OCI-M1 (cell line): Measurements from ENCODE around the gene TTLL5.

Experiments used
- DNase-seq: peaks from one replicate; lab custom pipeline; 2025; lab: John Stamatoyannopoulos, UW

TTLL5 gene

DNA sequence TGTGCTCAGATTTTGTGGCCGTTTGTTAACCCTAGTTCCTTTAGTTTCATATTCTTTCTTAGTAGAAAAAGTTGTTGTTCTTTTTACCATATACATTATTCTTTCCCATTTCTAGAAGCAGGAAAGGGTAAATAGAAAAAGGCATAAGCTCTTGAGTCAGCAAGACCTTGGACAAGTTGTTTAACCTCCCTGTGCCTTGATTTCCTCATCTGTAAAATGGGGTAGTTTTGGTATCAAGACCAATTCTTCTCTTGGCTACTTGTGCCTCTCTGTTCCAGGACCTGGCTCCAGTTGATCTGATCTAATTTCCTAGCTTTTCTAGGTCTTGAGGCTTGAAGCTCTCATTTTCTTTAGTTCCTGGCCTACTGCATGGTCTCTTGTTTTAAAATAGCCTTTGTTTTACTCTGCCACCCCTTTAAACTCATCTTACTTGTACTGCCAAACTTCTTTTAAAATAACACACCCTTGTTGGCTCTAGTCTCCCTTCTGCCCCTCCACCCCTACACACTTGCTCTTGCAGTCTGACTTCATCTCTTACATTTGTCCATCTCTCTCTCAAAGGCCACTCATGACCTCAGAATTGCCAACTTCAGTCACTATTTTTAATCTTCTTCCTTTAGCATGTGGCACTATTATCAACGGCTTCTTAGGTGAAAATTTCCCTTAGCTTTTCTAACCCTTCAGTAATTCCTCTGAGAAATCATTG, 143.7 kb downstream of the TTLL5 start:
- no peak for DNase-seq

DNA sequence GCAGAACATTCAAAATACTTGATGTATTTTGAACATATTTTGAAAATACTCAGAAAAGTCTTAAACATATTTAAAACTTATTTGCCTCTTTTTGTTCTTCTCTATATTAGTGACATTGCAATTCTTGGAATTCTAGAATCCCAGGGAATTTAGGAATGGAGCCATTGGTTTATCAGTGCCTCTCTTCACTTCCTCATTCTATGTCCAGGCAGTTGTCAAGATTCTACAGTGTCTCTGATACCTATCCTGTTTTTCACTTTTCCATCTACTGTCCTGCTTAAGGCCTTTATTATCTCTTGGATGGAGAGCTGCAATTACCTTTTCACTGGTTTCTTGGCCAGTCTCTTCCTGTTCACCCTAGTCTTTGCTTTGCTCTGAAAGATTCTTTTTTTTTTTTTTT, 144.6 kb downstream of the TTLL5 start:
- no peak for DNase-seq

DNA sequence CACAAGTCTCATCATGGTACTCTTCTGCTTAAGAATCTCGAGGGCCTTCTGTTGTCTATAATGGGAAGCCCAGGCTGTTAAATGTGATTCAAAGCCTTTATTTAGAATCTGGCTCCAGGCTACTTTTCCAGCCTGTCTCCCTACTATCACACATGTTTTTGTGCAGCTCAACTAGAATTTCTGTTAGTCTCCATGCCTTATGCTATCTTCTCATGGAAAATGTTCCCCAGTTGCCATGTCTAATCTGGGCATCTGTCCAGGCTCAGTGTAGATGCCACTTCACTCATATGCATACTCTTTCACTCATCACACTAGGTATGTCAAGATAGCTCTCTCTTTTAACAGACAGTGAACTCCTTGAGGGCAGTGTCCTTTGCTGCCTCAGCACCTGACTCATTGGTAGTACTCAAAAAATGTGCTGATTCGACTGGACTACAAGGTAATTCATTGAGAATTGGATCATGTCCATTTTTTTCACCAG, 145.3 kb downstream of the TTLL5 start:
- no peak for DNase-seq

DNA sequence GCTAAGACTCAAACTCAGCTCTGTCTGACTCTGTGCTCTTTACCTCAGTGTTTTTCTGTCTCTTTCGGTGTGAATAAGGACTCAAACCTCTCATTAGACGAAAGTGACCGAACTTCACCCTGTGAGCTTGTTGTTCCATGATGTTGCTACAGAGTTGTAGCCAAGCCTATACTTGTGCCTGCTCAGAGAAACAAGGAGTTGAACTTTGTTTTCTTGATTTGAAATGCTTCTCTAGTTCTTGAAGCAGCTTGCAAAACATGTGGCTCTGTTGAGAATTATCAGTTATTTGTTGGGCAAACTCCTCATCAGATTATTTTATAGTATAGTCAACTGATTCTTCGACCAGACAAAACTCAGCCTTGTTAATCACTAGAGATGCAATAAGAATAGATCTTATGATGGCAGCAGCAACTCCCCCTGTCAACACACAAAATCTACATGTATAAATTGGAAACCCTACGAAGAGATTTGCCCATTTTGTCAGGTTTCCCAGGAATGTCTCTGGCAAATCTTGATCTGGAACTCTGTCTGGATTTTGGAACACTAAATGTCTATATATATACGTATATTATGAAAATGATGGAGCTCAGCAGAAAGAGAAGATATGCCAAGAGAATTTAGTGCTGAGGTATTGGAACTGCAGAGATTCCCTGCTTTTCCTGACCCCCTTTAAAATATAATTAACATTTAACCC, 146.8 kb downstream of the TTLL5 start:
- DNase-seq: no peak

DNA sequence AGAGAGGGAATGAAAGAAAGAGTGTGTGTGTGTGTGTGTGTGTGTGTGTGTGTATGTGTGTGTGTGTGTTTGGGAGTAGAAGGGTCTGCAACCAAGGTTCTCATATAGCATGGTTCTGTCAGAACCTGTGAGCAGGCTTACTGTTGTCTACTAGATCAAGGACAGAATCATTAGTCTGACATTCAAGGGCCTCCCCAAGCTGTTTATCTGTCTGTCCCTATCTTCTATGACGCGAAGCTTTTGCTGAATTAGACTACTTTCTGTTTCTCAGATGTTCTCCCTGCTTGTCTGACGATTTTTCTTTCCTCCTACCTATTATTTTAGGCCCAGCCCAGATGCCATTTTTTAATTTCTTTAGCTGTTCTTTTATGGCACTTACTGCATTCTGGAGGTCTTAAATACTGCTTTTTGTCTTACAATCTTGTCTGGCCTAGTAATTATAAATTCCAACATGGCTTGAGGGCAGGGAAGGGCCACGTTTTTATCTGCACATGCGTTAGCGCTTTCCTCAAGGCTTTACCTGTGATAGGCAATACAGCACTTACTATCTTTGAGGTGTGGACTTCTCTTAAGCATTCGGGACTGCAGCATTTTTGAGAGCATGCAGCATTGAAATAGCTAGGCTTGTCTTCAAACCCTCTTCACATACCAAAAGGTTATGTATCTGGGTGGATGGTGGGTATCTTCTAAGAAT, 150.2 kb downstream of the TTLL5 start:
- DNase-seq: peak; percentile 66

DNA sequence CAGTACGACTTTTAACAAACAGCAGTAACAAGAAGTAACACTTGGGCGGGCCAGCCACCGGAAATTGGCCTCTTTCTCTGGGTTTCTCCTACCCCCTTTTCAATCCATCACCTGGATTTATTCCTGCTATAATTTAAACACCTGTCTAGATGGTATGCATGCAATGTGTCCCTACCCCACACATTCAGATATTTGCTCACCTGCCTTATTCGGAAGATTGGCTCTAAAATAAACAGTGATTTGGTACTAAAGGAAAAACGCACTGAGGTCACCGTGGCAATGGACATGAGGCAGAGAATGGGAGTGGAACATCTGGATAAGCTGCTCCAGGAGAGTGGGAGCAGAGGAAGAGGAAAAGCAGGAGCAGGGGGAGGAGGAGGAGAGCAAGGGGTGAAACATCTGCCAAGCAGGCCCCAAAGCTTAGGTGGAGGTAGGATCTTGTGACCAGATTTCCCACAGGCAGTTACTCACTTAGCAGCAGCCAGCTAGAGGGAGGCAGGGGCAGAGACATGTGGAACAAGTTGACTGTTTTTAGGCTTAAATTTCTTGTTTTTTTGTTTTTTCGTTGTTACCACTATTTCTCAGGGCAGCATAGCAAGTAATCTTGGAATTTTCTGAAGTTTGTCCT, 150.9 kb downstream of the TTLL5 start:
- DNase-seq: no peak

DNA sequence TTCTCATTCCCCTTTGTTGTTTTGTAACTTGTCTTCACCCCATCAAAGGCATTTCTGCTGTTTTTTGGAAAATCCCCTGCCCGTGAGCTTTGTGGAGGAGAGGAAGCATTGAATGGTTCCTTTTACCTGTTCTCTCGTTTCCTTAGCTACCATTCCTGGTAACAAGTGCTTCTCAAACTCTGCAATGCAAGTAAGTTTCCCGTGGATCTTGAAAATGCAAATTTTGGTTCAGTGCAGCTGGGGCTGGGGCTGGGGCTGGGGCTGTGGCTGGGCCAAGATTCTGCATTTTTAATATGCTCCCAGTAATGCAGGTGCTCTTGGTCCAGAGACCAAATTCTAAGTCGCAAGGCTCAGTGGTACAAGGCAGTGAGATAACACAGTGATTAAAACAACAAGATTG, 151.6 kb downstream of the TTLL5 start:
- no peak for DNase-seq

DNA sequence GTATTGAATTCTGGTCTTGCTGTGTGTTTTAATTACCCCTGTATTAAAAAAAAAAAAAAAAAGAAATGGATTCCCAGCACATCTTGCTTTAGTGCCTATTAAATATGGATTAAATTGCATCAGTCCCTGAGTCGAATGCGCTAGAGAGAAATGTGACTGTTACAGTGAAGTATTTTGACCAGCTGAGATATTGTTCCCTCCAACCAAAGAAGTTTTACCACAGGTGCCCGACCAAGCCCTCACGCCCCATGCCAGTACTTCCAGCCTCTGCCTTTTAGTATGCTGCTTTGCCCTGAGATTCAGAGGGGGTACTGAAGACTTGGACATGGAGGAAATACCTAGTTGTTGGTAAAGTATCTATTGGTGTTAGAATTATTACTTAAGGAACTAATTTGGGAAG, 159.7 kb downstream of the TTLL5 start:
- DNase-seq: no peak

DNA sequence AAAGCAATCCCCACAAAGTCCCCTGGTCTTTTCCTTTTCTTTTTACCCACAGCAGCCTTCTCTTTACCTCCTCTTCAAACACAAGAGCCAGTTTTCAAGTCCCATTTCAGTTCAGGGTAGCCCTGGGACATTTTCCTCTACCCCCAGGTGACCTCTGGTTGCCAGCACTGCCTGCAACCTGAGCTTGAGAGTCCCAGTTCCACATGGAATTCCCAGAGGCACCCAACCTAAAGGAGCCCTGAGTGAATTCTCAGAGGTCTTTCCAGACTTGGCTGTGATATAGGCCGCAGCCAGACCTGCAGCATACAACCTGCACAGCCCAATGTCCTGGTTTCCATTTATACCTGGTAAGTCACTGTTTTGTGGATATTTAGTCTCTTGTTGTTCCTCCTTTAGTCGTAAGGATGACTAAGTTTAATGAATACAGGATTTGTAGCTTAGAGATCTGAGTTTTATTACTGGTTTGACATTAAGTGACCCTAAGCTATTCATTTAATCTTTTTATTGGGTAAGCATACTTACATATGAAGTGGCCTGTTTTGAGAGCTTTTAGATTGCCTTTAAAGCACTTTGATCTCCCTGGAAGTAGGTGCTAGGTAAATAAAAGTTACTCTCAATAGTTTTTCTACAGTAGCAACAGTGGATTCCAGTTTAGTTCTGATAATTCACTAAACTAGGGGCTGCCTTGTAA, 160.9 kb downstream of the TTLL5 start:
- no peak for DNase-seq

DNA sequence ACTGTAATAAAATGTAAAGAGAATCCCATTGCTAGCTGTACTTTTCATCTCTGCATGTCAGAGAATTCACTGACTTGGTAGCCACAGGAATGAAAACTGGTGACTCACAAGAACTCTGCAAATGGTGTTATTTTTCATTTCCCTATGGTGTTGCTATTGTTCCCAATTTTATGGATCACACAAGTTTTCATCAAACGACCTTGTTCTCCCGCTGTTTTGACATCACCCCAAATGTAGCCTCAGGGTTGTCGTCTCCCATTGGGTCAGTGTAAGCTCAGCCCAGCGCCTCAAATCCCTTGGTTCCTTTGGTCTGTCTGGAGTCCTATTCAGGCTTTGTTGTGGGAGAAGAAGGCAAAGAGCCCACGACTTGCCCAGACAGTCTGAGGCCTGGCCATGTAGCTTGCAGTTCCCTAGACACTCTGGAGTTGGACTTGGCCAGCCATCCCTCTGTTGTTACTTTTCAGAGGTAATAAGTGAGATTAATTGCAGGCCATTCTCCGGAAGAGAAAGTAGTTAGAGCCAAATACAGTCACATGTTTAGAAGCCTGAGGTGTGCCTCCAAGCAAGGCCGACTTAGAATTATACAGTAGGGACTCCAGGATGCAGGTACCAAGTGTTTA, 161.6 kb downstream of the TTLL5 start:
- no peak for DNase-seq

DNA sequence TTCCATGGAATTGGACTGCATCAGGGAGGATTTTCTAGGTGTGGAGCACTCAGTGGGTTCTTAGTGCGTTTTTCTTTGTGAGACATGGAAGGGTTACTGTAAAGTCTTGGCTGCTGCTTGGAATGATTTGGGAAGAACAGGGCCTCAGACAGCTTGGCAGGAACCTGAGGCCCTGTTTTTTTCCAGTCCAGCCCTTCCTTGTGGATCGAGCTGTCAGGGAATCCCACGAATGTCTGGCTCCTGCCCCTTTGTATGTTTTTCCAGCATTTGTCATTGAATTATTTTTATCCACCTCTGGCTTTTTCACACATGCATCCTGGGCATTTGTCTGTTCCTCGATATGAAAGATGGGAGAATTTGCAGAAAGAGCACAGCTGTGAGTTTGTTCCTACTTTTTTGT, 162.3 kb downstream of the TTLL5 start:
- no peak for DNase-seq

DNA sequence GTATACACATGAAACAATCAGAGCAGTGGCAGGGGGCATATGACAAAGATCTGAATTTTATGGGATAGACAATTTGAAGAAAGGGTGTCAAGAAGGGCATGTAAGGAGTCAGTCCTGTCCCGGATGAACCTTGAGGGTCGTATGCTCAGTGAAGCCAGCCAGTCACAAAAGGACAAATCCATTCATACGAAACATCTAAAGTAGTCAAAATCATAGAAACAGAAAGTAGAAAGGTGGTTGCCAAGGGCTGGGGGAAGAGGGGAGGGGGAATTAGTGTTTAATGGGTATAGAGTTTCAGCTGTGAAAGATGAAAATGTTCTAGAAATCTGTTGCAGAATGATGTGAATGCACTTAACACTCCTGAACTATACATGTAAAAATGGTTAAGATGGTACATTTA, 163.3 kb downstream of the TTLL5 start:
- no peak for DNase-seq

DNA sequence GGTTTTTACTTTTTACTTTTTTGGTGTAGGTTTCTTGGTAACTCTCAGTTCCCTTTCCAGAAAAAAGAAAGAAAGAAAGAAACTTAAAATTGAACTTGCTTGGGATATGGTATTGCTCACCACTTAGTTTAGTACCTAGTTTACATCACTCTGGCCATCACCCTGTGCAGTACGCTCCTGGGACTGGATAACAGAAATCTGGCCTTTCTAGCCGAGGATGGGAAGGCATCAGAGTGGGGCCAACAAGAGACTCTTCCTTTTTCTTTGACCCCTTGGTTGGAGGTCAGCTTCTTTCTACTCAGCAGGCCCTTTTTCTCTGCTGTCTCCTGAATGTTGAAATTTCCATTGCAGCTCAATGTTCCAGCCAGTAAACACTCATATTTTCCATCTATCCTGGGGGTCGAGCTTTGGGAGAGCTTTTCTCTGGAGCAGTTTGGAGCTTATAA, 164.1 kb downstream of the TTLL5 start:
- DNase-seq: no peak

DNA sequence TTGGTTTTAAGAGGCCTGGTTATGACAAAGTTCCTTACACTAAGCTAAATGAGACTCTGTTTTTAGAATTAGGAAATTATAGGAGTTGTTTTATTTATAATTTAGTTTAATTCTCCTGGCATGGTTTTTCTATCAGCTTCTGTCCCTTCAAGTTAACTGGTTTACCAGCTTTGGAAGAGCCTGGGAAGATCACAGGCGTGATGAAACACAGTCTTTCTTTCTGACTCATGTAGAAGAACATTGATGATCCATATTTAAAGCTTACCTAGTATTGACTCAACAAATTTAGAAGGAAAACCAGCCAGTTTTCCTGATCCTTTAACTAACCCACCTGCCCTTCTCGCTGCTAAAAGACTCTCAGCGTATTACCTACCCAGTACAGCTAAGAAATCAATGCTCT, 165.6 kb downstream of the TTLL5 start:
- no peak for DNase-seq

DNA sequence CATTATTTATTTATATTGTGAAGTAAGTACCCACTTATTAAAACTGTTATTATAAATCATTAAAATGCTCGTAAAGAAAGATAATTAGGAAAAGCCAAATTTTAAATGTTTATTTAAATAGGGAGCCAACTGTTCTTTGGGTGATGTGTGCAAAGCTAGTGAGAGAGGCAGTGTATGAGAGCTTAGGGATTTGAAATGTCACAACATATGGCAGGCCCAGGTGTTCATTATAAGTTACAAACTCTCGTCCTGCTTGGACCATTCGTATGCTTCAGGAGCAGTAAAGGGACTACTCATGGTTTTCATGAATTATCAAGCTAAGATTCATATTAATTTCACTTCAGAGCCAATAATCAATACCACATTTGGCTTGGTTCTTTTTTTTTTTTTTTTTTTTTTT, 166.3 kb downstream of the TTLL5 start:
- DNase-seq: no peak

DNA sequence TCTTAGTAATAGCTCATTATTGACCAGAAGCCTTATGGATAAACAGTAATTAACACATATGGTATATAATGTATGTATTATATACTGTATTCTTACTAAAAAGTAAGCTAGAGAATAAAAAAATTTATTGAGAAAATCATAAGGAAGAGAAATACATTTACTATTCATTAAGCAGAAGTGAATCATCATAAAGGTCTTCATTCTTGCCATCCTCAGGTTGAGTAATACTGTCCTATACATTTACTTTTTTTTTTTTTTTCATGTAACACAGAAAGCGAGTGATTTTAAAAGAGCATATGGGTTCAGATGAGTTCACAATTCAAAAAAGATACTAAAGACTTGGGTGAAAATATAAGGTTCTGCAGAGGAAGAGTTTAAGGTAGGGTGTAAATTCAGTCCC, 168.3 kb downstream of the TTLL5 start:
- DNase-seq: no peak

DNA sequence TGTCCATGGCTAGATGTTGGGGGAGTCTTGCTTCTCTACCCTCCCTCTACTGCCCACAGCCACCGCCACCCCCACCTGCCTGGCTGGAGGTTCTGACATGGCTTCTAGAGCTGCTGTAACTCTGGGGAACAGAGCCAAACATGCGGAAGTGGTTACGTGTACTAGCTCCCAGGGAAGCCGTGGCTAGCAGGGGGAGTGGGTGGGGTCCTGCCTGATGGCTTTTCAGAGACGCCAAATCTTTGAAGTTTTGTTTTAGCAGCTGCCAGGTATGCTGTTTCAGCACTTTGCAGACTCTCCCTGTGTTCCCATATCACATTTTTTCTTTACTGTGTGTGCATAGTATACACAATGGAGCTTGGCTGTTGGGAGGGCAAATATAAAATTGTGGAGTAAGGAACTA, 170.4 kb downstream of the TTLL5 start:
- DNase-seq: peak; percentile 78

DNA sequence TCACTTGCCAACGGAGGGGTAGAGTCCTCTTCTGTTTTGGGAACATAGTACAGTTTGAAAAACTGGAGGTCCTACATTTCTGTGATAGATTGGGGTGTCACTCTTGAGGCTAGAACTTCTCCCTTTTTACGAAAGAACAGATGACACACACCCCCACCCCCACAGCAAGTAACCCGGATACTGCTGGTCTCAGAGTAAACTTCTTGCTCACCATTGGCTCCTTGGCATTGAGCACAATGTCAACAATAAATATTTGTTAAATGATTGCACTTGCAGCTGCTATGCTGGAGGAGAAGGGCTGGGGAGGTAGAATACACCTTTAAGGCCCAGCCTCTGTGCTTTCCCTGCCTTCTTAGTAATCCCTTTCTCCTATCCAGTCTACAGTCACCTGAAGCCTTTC, 170.9 kb downstream of the TTLL5 start:
- DNase-seq: peak; percentile 33

DNA sequence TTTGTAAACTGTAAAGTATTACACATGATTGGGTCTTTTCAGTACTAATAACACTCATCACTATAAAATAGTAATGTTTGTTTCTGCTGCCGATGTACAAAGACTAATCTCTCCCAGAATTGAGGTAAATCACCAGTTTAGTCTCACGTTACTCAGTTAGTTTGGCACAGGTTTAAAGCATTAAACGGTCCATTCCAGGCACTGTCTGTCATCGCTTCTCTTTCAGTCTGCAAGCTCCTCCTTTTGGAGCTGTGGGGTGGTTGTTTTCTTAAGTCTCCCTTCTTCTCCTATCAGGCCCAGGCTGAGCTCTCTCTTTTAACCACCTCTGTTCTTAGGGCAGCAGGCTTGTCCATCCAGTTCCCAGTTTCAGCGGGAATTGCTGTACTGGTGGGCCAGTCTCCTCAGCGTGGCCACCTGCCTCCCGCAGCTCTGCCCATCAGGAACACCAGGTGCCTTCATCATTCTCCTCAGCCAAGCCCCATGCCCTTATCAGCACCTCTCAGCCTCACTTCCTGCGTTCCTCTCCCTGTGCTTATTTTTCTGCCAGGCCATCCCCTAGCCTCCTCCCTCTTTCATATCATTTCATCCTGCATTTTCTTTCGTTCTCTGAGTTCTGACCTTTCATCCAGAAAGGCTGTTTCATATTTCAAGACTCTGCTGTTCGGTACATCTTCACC, 171.7 kb downstream of the TTLL5 start:
- DNase-seq: peak; percentile 61

DNA sequence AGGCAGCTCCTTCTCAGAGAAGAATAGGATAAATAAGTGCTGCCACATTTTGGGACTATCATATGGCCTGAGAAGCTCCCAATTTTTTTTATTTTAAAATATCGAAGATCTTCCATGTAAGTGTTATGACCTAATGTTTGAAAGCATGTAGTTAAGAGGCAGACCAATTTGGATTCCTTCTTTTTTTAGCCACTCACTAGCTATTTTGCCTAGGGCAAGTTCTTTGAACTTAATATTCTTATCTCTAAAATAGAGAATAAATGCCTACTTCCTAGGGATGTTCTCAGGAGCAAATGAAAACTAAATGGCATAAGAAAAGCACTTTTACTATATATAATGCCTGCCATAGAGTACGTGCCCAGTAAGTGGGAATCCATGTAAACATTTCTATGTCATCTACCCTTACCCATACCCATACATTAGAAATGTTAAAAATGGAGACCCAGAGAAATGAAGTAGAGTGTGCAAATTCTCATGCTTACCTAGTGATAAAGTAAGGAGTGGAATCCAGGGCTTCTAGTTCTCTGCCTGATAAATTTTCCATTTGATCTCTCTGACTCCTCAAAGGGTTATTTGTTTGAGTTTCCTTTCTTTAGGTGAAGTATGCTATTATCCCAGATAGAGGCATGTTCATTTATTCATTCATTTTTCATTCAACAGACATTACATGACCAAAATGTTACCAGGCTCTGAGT, 172.4 kb downstream of the TTLL5 start:
- DNase-seq: no peak
